Activated CD4-positive, alpha-beta T cell treated with anti-CD3 and anti-CD28 coated beads for 1 hour (primary cell): ENCODE results near the gene TSPAN9.

Experiments used
- DNase-seq: peaks from one replicate; pipeline ENCODE4 v3.0.0-alpha.2; 2020

Gene TSPAN9

GRCh38 chr12:3128498-3129293 is 51.5 kb downstream of the TSPAN9 start:
- DNase-seq = no peak

GRCh38 chr12:3129301-3130056 is 52.3 kb downstream of the TSPAN9 start:
- no peak for DNase-seq

- DNase-seq = no peak
These were observed 53.1 kb downstream of the TSPAN9 start for GRCh38 chr12:3130057-3130830.

- DNase-seq = no peak
These were observed 54.0 kb downstream of the TSPAN9 start for GRCh38 chr12:3131129-3131528.

GRCh38 chr12:3132636-3133404 is 55.6 kb downstream of the TSPAN9 start:
- DNase-seq = no peak

- DNase-seq = no peak
These were observed 56.2 kb downstream of the TSPAN9 start for GRCh38 chr12:3133405-3133783.

GRCh38 chr12:3134126-3134525 is 56.9 kb downstream of the TSPAN9 start:
- DNase-seq = no peak

GRCh38 chr12:3134526-3135135 is 57.5 kb downstream of the TSPAN9 start:
- no peak for DNase-seq

- no peak for DNase-seq
These were observed 58.6 kb downstream of the TSPAN9 start for GRCh38 chr12:3135522-3136461.

GRCh38 chr12:3136641-3137267 is 59.6 kb downstream of the TSPAN9 start:
- no peak for DNase-seq

- no peak for DNase-seq
These were observed 60.1 kb downstream of the TSPAN9 start for GRCh38 chr12:3137268-3137781.

GRCh38 chr12:3137814-3138445 is 60.8 kb downstream of the TSPAN9 start:
- no peak for DNase-seq

- DNase-seq = no peak
These were observed 61.8 kb downstream of the TSPAN9 start for GRCh38 chr12:3138941-3139511.

- DNase-seq = no peak
These were observed 62.6 kb downstream of the TSPAN9 start for GRCh38 chr12:3139760-3140159.

- DNase-seq = no peak
These were observed 63.1 kb downstream of the TSPAN9 start for GRCh38 chr12:3140284-3140683.

GRCh38 chr12:3141339-3142321 is 64.5 kb downstream of the TSPAN9 start:
- no peak for DNase-seq

GRCh38 chr12:3142386-3142785 is 65.2 kb downstream of the TSPAN9 start:
- DNase-seq = no peak

GRCh38 chr12:3144495-3144894 is 67.3 kb downstream of the TSPAN9 start:
- DNase-seq = no peak
